Measurements from ENCODE around the gene OR1D5.
A peak's percentile ranks its signal among the peaks of the same experiment; 100 is the strongest.

OR1D5 gene

DNA sequence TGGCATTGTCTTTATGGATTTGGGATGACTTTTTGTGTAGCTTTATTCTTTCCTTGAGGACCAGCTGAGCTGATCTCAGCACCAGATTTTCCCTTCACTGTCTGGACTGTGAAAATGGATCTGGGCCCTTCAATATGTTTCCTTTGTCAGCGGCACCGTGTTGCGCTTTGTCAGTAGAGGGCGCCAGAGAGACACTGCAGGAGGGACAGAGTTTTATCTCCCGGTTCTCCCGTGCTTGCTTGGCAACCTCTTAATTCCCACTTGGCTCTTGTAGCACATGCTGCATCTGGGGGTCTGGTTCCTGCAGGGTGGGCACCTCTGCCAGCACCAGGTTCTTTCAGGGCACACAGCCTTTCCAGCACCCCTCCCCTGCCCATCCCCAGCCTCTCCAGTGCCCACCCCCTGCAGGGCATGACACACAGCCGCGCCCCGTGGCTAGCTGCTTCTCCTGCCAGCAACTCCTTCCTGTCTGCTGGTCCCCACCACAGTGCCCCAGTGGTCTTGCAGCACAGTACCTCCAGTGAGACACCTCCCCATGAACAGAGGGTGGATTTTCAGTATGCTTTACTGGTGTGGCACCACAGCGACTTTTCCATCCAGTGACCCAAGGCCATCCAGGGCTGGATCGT, 19.6 kb downstream of the OR1D5 start:
- TF ChIP-seq, protein P1, sequence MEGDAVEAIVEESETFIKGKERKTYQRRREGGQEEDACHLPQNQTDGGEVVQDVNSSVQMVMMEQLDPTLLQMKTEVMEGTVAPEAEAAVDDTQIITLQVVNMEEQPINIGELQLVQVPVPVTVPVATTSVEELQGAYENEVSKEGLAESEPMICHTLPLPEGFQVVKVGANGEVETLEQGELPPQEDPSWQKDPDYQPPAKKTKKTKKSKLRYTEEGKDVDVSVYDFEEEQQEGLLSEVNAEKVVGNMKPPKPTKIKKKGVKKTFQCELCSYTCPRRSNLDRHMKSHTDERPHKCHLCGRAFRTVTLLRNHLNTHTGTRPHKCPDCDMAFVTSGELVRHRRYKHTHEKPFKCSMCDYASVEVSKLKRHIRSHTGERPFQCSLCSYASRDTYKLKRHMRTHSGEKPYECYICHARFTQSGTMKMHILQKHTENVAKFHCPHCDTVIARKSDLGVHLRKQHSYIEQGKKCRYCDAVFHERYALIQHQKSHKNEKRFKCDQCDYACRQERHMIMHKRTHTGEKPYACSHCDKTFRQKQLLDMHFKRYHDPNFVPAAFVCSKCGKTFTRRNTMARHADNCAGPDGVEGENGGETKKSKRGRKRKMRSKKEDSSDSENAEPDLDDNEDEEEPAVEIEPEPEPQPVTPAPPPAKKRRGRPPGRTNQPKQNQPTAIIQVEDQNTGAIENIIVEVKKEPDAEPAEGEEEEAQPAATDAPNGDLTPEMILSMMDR (conservative IDR thresholded peaks at IDR 0.05; ENCODE audit: control insufficient read depth, insufficient read depth, low read depth, low read length): peak; percentile 37
- H3K4me3 ChIP-seq (ENCODE audit: control insufficient read depth, low read depth, low read length): no peak overlapping the region
- peak; percentile 14 for DNase-seq (ENCODE audit: low read depth)

DNA sequence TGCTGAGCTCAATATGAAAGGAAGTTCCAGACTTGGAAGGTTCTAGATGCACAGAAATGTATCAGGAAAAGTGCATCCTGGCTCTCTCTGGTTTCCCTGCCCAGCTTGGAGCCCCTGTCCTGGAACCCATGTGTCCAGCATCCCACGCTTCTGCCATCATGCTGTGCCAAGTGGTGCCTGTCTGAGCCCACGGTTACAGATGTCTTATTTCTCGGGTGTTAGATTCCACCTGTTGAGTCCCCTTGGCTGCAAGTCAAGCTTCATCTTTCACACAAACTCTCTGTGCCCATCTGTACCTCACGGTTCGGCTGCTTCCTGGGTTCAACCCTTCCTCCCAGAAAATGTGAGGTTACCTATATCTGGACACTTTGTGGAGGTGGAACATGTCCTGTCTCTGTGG, 22.5 kb downstream of the OR1D5 start:
- TF ChIP-seq, protein P1 (conservative IDR thresholded peaks at IDR 0.05; ENCODE audit: control insufficient read depth, insufficient read depth, low read depth, low read length): no peak
- DNase-seq (ENCODE audit: low read depth): no peak
- H3K4me3 ChIP-seq (ENCODE audit: control insufficient read depth, low read depth, low read length): no peak overlapping the region

DNA sequence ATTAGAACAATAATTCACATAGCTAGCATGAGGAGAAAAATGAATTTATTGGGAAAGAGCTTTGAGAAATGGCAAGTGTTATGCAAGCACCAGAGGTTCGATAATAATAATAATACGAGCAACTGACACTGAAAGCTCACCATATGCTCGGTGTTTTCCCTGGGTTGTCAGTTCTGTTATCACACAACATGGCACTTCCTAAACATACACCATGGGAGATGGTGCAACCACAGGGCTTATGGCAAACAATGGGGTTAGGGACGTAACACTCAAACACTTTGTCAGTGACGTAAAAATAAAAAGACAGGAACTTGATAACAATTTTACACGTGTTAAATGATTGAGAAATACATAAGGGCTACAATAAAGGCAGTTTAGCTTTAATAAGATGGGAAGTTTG, 23.7 kb downstream of the OR1D5 start:
- DNase-seq (ENCODE audit: low read depth): no peak
- TF ChIP-seq, protein P1 (conservative IDR thresholded peaks at IDR 0.05; ENCODE audit: control insufficient read depth, insufficient read depth, low read depth, low read length): no peak
- H3K4me3 ChIP-seq (ENCODE audit: control insufficient read depth, low read depth, low read length): no peak overlapping the region

DNA sequence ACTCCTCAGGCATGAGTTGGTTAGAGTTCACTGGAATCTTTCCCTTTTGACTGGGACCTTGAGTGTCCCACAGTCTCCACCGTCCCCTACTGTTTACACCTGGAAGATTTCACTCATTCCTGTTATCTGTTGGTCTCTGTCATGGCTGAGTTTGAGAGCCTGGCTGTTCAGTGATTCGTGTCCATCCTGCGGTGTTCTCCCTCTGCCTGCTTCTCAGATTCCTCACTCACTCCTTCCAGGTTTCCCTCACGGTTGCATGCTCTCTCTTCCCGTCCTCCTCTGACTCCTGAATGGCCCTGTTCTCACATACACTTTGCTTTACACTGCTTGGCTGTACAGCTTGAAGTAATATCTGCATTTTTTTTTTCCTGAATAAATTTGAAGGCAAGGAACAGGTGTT, 24.5 kb downstream of the OR1D5 start:
- no peak for DNase-seq (ENCODE audit: low read depth)
- H3K4me3 ChIP-seq (ENCODE audit: control insufficient read depth, low read depth, low read length): no peak overlapping the region
- TF ChIP-seq, protein P1 (conservative IDR thresholded peaks at IDR 0.05; ENCODE audit: control insufficient read depth, insufficient read depth, low read depth, low read length): no peak

DNA sequence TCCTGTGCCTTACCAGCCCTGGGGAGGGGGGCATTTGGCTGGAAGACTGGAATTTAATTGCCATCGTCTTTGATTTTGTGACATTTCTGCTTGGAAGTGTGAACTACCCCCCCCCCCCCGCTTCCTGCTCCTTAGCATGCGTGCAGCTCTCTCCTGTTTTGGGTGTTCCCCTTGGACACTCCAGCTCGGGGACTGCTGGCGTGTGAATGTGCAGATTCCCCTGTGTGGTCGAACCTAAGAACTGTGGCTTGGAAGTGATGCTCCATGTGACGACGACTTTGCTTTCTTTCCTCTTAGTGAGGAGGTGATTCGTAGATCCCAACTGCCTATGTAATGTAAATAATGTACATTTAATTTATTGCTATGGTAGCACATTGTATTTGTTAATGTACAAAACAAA, 26.1 kb downstream of the OR1D5 start:
- H3K4me3 ChIP-seq (ENCODE audit: control insufficient read depth, low read depth, low read length): no peak overlapping the region
- DNase-seq (ENCODE audit: low read depth): no peak
- TF ChIP-seq, protein P1 (conservative IDR thresholded peaks at IDR 0.05; ENCODE audit: control insufficient read depth, insufficient read depth, low read depth, low read length): no peak

DNA sequence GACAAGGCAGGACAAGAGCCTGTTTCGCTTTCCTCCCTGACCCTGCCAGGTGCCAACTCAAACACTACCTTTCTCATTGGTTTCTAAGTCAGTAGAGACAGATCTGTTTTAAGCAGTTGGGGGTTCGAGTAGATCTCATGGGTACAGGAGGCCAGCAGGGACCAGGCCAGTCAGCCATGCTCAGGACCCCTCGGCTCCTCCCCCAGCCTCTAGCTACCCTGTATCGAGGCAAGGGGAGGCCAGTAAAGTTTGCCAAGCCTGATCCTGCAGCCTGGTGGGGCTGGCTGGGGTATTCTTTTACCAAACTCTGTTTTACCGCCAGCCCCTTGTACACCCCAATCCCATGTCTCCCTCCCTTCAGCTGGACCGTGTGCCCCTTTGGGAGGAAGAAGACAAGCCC, 26.6 kb downstream of the OR1D5 start:
- no peak for DNase-seq (ENCODE audit: low read depth)
- TF ChIP-seq, protein P1 (conservative IDR thresholded peaks at IDR 0.05; ENCODE audit: control insufficient read depth, insufficient read depth, low read depth, low read length): no peak
- H3K4me3 ChIP-seq (ENCODE audit: control insufficient read depth, low read depth, low read length): no peak overlapping the region

DNA sequence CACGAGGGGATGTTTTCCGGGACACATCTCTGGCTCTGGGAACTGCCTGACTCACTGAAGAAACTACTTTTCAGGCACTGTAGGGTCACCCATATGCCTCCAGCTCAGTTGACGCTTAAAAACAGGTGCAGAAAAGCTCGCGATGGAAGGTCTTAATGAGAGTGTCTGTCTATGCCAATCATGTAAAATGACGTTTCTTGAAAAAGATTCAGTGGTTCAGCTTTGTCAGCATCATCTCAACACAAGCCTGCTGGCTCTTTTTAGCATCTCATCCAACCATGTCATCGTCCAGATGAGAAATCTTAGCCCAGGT, 27.5 kb downstream of the OR1D5 start:
- no peak for DNase-seq (ENCODE audit: low read depth)
- H3K4me3 ChIP-seq (ENCODE audit: control insufficient read depth, low read depth, low read length): no peak overlapping the region
- TF ChIP-seq, protein P1 (conservative IDR thresholded peaks at IDR 0.05; ENCODE audit: control insufficient read depth, insufficient read depth, low read depth, low read length): no peak

Measured in fibroblast of mammary gland (primary cell).